PFSK-1 (cell line): ENCODE data around the gene M6PR.

Source experiments
- FOXP2 ChIP-seq: optimal IDR thresholded peaks from 2 replicates; pipeline ENCODE3; 2011; ENCODE audit warnings: borderline replicate concordance, control low read depth, inconsistent platforms; ENCODE audit not compliant: insufficient read depth; ENCODE audit errors: extremely low read length, extremely low read depth
- POLR2AphosphoS5 ChIP-seq: IDR thresholded peaks from 2 replicates; pipeline ENCODE4 v1.6.1; 2012; ENCODE audit warnings: low read depth, mild to moderate bottlenecking, control low read depth, low read length, moderate library complexity
- REST ChIP-seq, 2 experiments: IDR thresholded peaks; 2 replicates each; pipeline versions ENCODE4 v1.6.1 to v1.8.0; 2011 to 2012; ENCODE audit warnings: low read depth in 2 of 2, low read length in 2 of 2, control low read depth in 1 of 2, inconsistent platforms in 1 of 2, mild to moderate bottlenecking in 1 of 2, moderate library complexity in 1 of 2; ENCODE audit not compliant: insufficient read depth in 1 of 2
- SIN3A ChIP-seq: IDR thresholded peaks from 2 replicates; pipeline ENCODE4 v1.6.1; 2012; ENCODE audit warnings: mild to moderate bottlenecking, low read length, moderate library complexity, borderline replicate concordance; ENCODE audit not compliant: insufficient read depth
- TAF1 ChIP-seq: IDR thresholded peaks from 2 replicates; pipeline ENCODE4 v1.6.1; 2012; ENCODE audit warnings: low read length, control low read depth, borderline replicate concordance; ENCODE audit not compliant: insufficient read depth

DNA sequence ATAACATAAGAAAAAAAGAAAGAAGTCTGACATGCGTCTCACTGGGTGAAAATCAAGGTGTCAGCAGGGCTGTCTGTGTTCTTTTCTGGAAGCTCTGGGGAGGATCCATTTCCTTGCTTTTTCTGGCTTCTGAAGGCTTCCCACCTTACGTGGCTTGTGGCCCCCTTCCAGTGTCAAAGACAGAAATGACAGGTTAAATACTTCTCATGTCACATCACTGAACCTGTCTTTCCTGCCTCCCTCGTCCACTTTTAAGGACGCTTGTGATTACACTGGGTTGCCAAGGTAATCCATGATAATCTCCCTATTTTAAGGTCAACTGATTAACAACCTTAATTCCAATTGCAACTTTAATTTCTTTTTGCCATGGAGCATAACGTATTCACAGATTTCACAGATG, 39.7 kb downstream of the M6PR start:
- no peak for TF ChIP-seq POLR2AphosphoS5
- TF ChIP-seq REST (IDR thresholded peaks at IDR 0.05; ENCODE audit: insufficient read depth in 1 of 2, low read depth in 2 of 2, low read length in 2 of 2): no peak
- no peak for TF ChIP-seq TAF1
- TF ChIP-seq SIN3A: no peak
- no peak for TF ChIP-seq FOXP2
